Liver (tissue), 9 donors: ENCODE results near the gene S100A2. TPM values are rescaled to one million over a fixed set of nuclear protein-coding genes. Genes with fewer than 3 reads are reported as not detected.

ENCODE experiments used
- DNase-seq: peaks from one replicate; pipeline ENCODE4 v3.0.0-alpha.2; 2017; ENCODE audit warnings: low spot score
- H3K27ac ChIP-seq, 2 donors: one replicate each; pipeline ENCODE4 v1.7.0; 2013; ENCODE audit warnings: inconsistent platforms in 2 of 2, low read length in 2 of 2, control low read depth in 1 of 2, low read depth in 1 of 2, mild to moderate bottlenecking in 1 of 2
- H3K27me3 ChIP-seq, 4 donors: one replicate each; pipeline versions ENCODE4 v1.6.1 to v1.7.0; 2013; ENCODE audit warnings: low read length in 3 of 4, inconsistent platforms in 1 of 4, mild to moderate bottlenecking in 1 of 4, moderate library complexity in 1 of 4; ENCODE audit not compliant: control insufficient read depth in 4 of 4, insufficient read depth in 4 of 4
- H3K36me3 ChIP-seq, 4 donors: one replicate each; pipeline versions ENCODE4 v1.6.1 to v1.7.0; 2013; ENCODE audit warnings: low read length in 3 of 4, mild to moderate bottlenecking in 3 of 4, low read depth in 1 of 4, moderate library complexity in 1 of 4; ENCODE audit not compliant: control insufficient read depth in 4 of 4, insufficient read depth in 3 of 4
- H3K4me1 ChIP-seq, 4 donors: one replicate each; pipeline versions ENCODE4 v1.6.1 to v1.7.0; 2013; ENCODE audit warnings: low read length in 3 of 4, mild to moderate bottlenecking in 3 of 4, moderate library complexity in 1 of 4; ENCODE audit not compliant: control insufficient read depth in 4 of 4, insufficient read depth in 4 of 4
- H3K4me3 ChIP-seq, 3 donors: one replicate each; pipeline versions ENCODE4 v1.6.1 to v1.7.0; 2013; ENCODE audit warnings: low read length in 3 of 3, control low read depth in 1 of 3, low read depth in 1 of 3, mild to moderate bottlenecking in 1 of 3
- H3K9ac ChIP-seq, 2 donors: one replicate each; pipeline ENCODE4 v1.7.0; 2013; ENCODE audit warnings: low read length in 2 of 2, mild to moderate bottlenecking in 2 of 2, moderate library complexity in 2 of 2, control low read depth in 1 of 2, low read depth in 1 of 2
- H3K9me3 ChIP-seq, 4 donors: one replicate each; pipeline versions ENCODE4 v1.6.1 to v1.7.0; 2013; ENCODE audit warnings: low read length in 3 of 4; ENCODE audit not compliant: control insufficient read depth in 4 of 4
- EGR1 ChIP-seq, 2 donors: IDR thresholded peaks; 2 replicates each; pipeline ENCODE4 v1.6.1; 2016 to 2018; ENCODE audit warnings: antibody characterized with exemption in 2 of 2, low read depth in 2 of 2
- FOXA1 ChIP-seq: IDR thresholded peaks from 2 replicates; pipeline ENCODE4 v1.6.1; 2016; ENCODE audit warnings: antibody characterized with exemption
- FOXA2 ChIP-seq: IDR thresholded peaks from 2 replicates; pipeline ENCODE4 v1.6.1; 2016; ENCODE audit warnings: antibody characterized with exemption
- GABPA ChIP-seq, 2 donors: IDR thresholded peaks in 1 of 2; conservative IDR thresholded peaks in 1 of 2; 2 replicates each; pipeline ENCODE4 v1.6.1; 2016; ENCODE audit warnings: antibody characterized with exemption in 2 of 2, mild to moderate bottlenecking in 1 of 2, moderate library complexity in 1 of 2
- HNF4A ChIP-seq, 2 donors: conservative IDR thresholded peaks; 2 replicates each; pipeline ENCODE4 v1.6.1; 2016; ENCODE audit warnings: antibody characterized with exemption in 2 of 2, mild to moderate bottlenecking in 2 of 2
- HNF4G ChIP-seq: IDR thresholded peaks from 2 replicates; pipeline ENCODE4 v1.6.1; 2016; ENCODE audit warnings: antibody characterized with exemption
- JUND ChIP-seq, 2 donors: IDR thresholded peaks; 2 replicates each; pipeline ENCODE4 v1.6.1; 2016; ENCODE audit warnings: antibody characterized with exemption in 2 of 2
- NR2F2 ChIP-seq: IDR thresholded peaks from 2 replicates; pipeline ENCODE4 v1.6.1; 2016; ENCODE audit warnings: antibody characterized with exemption
- RAD21 ChIP-seq, 2 donors: IDR thresholded peaks; 2 replicates each; pipeline ENCODE4 v1.6.1; 2016; ENCODE audit warnings: antibody characterized with exemption in 2 of 2, mild to moderate bottlenecking in 2 of 2
- RXRA ChIP-seq, 2 donors: IDR thresholded peaks; 2 replicates each; pipeline ENCODE4 v1.6.1; 2017 to 2018; ENCODE audit warnings: antibody characterized with exemption in 2 of 2, mild to moderate bottlenecking in 1 of 2
- SP1 ChIP-seq: IDR thresholded peaks from 2 replicates; pipeline ENCODE4 v1.6.1; 2018; ENCODE audit warnings: antibody characterized with exemption, mild to moderate bottlenecking
- TAF1 ChIP-seq: conservative IDR thresholded peaks from 2 replicates; pipeline ENCODE4 v1.6.1; 2016; ENCODE audit warnings: antibody characterized with exemption, mild to moderate bottlenecking
- YY1 ChIP-seq: IDR thresholded peaks from 2 replicates; pipeline ENCODE4 v1.6.1; 2016; ENCODE audit warnings: antibody characterized with exemption, mild to moderate bottlenecking
- WGBS: extraction: QIAGEN DNeasy Blood & Tissue Kit; methylation state at CpG from one replicate; pipeline ENCODE4 v1.1.7; 2013; 5-methylcytosine and 5-hydroxymethylcytosine counted together
- polyA plus RNA-seq, 2 donors: library from polyadenylated mRNA; stranded (reverse) in 1 of 2; unstranded in 1 of 2; fragments of 200-250 nt in 1 of 2; fragments of >200 nt in 1 of 2; fragmentation: Nextera tagmentation in 1 of 2; extraction: Ambion mirVana in 1 of 2; gene quantifications; one replicate each; pipeline versions ENCODE4 v1.2.1 to v1.2.3, GENCODE V29; 2013 to 2015
- total RNA-seq, 2 donors: library from RNA; depleted of rRNA; stranded (reverse); fragments of >200 nt; gene quantifications; one replicate each; pipeline ENCODE4 v1.2.3, GENCODE V29; 2014
- TF ChIP-seq, protein P1 (sequence below): IDR thresholded peaks from 2 replicates; pipeline ENCODE4 v1.6.1; 2016; ENCODE audit warnings: antibody characterized with exemption
- TF ChIP-seq, protein P2 (sequence below): IDR thresholded peaks from 2 replicates; pipeline ENCODE4 v1.6.1; 2016; ENCODE audit warnings: antibody characterized with exemption
- TF ChIP-seq, protein P3 (sequence below): IDR thresholded peaks from 2 replicates; pipeline ENCODE4 v1.6.1; 2016; ENCODE audit warnings: antibody characterized with exemption, mild to moderate bottlenecking
- TF ChIP-seq, protein P4 (sequence below): fragments of 150-350 bp; IDR thresholded peaks from 2 replicates; pipeline ENCODE4 v1.5.1; 2017; ENCODE audit warnings: improper control_type of control experiment, low read depth, low read length; ENCODE audit not compliant: missing input control
- donor health status: healthy.
- donor health status: healthy.
- donor health status: healthy.
- donor health status: healthy.
- donor health status: healthy.

Gene S100A2
- total and polyA plus RNA-seq, 4 donors, result 0.22 to 0.67 TPM; not detected in 2

DNA sequence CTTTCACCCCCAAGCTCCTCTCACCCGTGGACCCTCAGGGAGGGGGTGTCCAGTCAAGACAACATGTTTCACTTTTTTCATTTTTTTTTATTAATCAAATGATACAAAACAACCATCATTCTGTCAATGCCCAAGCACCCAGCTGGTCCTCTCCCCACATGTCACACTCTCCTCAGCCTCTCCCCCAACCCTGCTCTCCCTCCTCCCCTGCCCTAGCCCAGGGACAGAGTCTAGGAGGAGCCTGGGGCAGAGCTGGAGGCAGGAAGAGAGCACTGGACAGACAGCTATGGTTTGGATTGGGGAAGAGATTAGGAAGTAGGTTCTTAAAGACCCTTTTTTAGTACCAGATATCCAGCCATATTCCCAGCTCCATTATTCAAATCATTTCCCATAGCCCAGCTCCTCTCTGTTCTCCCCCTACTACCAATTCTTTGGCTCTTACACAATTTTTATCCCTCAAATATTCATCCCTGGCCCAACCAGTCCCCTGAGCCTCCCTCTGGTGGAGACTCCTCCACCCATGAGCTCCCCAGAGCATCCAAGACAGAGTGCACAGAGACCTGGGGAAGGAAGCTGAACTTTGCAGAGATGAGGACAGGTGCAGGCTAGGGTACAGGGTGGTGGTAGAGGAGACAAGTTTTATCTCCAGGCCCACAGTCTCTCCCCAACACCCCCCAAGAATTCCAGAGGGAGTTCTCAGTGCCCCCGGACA is 48.7 kb upstream of the S100A2 start:
- 86% methylated on average over 2 of the region's 2 CpGs for WGBS
- H3K9me3 ChIP-seq, result no peaks in the 10 kb centered on the region
- H3K27me3 ChIP-seq, result no peaks in the 10 kb centered on the region
- no peaks in the 10 kb centered on the region for H3K36me3 ChIP-seq
- DNase-seq, result no peak
- H3K27ac ChIP-seq, result no peak overlapping the region
- peaks cover 21 to 56% (median 39%) of the 10 kb centered on the region in 4 donors for H3K4me1 ChIP-seq
- TF ChIP-seq EGR1 (IDR thresholded peaks at IDR 0.05; ENCODE audit: low read depth in 2 of 2), result no peak
- TF ChIP-seq, protein P1, sequence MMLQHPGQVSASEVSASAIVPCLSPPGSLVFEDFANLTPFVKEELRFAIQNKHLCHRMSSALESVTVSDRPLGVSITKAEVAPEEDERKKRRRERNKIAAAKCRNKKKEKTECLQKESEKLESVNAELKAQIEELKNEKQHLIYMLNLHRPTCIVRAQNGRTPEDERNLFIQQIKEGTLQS, result no peak
- TF ChIP-seq FOXA1, result no peak
- TF ChIP-seq NR2F2, result no peak
- TF ChIP-seq HNF4A (conservative IDR thresholded peaks at IDR 0.05), result no peak
- no peak for TF ChIP-seq RXRA (IDR thresholded peaks at IDR 0.05)
- no peak for TF ChIP-seq SP1
- no peak for TF ChIP-seq YY1
- TF ChIP-seq, protein P2, sequence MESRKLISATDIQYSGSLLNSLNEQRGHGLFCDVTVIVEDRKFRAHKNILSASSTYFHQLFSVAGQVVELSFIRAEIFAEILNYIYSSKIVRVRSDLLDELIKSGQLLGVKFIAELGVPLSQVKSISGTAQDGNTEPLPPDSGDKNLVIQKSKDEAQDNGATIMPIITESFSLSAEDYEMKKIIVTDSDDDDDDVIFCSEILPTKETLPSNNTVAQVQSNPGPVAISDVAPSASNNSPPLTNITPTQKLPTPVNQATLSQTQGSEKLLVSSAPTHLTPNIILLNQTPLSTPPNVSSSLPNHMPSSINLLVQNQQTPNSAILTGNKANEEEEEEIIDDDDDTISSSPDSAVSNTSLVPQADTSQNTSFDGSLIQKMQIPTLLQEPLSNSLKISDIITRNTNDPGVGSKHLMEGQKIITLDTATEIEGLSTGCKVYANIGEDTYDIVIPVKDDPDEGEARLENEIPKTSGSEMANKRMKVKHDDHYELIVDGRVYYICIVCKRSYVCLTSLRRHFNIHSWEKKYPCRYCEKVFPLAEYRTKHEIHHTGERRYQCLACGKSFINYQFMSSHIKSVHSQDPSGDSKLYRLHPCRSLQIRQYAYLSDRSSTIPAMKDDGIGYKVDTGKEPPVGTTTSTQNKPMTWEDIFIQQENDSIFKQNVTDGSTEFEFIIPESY, result no peak
- TF ChIP-seq, protein P3, sequence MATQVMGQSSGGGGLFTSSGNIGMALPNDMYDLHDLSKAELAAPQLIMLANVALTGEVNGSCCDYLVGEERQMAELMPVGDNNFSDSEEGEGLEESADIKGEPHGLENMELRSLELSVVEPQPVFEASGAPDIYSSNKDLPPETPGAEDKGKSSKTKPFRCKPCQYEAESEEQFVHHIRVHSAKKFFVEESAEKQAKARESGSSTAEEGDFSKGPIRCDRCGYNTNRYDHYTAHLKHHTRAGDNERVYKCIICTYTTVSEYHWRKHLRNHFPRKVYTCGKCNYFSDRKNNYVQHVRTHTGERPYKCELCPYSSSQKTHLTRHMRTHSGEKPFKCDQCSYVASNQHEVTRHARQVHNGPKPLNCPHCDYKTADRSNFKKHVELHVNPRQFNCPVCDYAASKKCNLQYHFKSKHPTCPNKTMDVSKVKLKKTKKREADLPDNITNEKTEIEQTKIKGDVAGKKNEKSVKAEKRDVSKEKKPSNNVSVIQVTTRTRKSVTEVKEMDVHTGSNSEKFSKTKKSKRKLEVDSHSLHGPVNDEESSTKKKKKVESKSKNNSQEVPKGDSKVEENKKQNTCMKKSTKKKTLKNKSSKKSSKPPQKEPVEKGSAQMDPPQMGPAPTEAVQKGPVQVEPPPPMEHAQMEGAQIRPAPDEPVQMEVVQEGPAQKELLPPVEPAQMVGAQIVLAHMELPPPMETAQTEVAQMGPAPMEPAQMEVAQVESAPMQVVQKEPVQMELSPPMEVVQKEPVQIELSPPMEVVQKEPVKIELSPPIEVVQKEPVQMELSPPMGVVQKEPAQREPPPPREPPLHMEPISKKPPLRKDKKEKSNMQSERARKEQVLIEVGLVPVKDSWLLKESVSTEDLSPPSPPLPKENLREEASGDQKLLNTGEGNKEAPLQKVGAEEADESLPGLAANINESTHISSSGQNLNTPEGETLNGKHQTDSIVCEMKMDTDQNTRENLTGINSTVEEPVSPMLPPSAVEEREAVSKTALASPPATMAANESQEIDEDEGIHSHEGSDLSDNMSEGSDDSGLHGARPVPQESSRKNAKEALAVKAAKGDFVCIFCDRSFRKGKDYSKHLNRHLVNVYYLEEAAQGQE, result no peak
- TF ChIP-seq TAF1, result no peak
- no peak for TF ChIP-seq GABPA (IDR thresholded peaks at IDR 0.05 in 1 of 2, conservative IDR thresholded peaks at IDR 0.05 in 1 of 2)
- no peak for TF ChIP-seq JUND (IDR thresholded peaks at IDR 0.05)
- TF ChIP-seq RAD21 (IDR thresholded peaks at IDR 0.05), result no peak
- no peak for TF ChIP-seq FOXA2
- no peak for TF ChIP-seq HNF4G
- TF ChIP-seq, protein P4, sequence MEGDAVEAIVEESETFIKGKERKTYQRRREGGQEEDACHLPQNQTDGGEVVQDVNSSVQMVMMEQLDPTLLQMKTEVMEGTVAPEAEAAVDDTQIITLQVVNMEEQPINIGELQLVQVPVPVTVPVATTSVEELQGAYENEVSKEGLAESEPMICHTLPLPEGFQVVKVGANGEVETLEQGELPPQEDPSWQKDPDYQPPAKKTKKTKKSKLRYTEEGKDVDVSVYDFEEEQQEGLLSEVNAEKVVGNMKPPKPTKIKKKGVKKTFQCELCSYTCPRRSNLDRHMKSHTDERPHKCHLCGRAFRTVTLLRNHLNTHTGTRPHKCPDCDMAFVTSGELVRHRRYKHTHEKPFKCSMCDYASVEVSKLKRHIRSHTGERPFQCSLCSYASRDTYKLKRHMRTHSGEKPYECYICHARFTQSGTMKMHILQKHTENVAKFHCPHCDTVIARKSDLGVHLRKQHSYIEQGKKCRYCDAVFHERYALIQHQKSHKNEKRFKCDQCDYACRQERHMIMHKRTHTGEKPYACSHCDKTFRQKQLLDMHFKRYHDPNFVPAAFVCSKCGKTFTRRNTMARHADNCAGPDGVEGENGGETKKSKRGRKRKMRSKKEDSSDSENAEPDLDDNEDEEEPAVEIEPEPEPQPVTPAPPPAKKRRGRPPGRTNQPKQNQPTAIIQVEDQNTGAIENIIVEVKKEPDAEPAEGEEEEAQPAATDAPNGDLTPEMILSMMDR, result no peak
- no peak overlapping the region for H3K4me3 ChIP-seq
- no peak overlapping the region for H3K9ac ChIP-seq
